Gastroesophageal sphincter (tissue), 3 donors: Measurements from ENCODE around the gene ISCA2.

Experiments used
- EP300 ChIP-seq: sonication (generic); formaldehyde crosslinking; IDR thresholded peaks from one replicate; pipeline ENCODE4 v1.6.1; 2017; ENCODE audit warnings: antibody characterized with exemption, mild to moderate bottlenecking
- POLR2A ChIP-seq, 2 donors: fragments of 450-650 bp; IDR thresholded peaks; one replicate each; pipeline ENCODE4 v1.6.1; 2017; ENCODE audit warnings: antibody characterized with exemption in 2 of 2, mild to moderate bottlenecking in 2 of 2, moderate library complexity in 1 of 2
- POLR2AphosphoS5 ChIP-seq: sonication (generic); formaldehyde crosslinking; IDR thresholded peaks from one replicate; pipeline ENCODE4 v1.6.1; 2017; ENCODE audit warnings: antibody characterized with exemption
- TF ChIP-seq, protein P1 (sequence below), 4 experiments: fragments of 200-600 bp in 2 of 4; fragments of 450-650 bp in 2 of 4; sonication (generic) in 1 of 4; IDR thresholded peaks; one replicate each; pipeline ENCODE4 v1.5.1; 2017 to 2019; ENCODE audit warnings: antibody characterized with exemption in 4 of 4, mild to moderate bottlenecking in 2 of 4, moderate library complexity in 2 of 4

DNA sequence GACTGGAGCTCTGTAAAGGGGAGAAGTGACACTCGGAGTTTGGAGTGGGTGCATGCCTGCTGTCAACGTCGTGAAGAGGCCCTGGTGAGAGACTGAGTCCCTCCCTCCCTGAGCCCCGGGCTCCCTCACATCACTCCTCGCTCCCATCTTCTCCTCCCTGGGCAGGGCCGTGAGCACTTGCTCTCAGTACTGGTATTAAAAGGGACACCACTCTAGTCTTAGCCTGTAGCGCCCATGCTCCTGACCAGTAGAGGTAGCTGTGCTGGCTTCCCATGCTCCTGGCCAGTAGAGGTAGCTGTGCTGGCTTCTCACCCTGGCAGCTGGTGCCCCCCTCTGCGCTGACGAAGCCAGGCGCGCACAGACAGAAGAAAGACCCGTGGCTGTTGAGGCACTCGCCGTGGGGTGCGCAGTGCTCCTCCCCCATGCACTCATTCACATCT is 14.7 kb downstream of the ISCA2 start:
- TF ChIP-seq, protein P1, sequence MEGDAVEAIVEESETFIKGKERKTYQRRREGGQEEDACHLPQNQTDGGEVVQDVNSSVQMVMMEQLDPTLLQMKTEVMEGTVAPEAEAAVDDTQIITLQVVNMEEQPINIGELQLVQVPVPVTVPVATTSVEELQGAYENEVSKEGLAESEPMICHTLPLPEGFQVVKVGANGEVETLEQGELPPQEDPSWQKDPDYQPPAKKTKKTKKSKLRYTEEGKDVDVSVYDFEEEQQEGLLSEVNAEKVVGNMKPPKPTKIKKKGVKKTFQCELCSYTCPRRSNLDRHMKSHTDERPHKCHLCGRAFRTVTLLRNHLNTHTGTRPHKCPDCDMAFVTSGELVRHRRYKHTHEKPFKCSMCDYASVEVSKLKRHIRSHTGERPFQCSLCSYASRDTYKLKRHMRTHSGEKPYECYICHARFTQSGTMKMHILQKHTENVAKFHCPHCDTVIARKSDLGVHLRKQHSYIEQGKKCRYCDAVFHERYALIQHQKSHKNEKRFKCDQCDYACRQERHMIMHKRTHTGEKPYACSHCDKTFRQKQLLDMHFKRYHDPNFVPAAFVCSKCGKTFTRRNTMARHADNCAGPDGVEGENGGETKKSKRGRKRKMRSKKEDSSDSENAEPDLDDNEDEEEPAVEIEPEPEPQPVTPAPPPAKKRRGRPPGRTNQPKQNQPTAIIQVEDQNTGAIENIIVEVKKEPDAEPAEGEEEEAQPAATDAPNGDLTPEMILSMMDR (IDR thresholded peaks at IDR 0.05), result no peak
- no peak for TF ChIP-seq POLR2A (IDR thresholded peaks at IDR 0.05)
- no peak for TF ChIP-seq EP300
- TF ChIP-seq POLR2AphosphoS5, result no peak
